ENCODE data around the gene NOG.

NOG gene

DNA sequence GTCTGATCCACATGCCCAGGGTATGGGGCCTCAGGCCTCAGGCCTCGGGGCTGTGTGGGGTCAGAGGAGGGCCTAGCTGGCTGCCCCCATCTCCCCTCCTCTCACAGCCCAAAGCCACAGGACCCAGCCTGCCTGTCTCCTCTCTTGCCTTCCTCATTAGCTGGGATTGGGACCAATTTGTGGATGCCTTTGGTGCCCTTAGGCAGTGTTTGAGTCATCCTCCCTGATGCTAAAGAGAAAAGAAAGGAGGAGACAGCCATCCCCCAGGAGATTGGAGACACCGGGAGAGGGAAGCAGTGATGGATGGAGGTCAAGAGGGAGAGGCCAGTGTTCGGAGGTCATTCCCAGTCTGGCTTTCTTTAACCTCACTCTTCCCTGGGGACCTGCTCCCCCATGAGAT, 23.3 kb upstream of the NOG start:
- no peak for TF ChIP-seq EZH2 (IDR thresholded peaks at IDR 0.05; ENCODE audit: borderline replicate concordance, low read depth, low read length, severe bottlenecking)
- TF ChIP-seq, protein P1, sequence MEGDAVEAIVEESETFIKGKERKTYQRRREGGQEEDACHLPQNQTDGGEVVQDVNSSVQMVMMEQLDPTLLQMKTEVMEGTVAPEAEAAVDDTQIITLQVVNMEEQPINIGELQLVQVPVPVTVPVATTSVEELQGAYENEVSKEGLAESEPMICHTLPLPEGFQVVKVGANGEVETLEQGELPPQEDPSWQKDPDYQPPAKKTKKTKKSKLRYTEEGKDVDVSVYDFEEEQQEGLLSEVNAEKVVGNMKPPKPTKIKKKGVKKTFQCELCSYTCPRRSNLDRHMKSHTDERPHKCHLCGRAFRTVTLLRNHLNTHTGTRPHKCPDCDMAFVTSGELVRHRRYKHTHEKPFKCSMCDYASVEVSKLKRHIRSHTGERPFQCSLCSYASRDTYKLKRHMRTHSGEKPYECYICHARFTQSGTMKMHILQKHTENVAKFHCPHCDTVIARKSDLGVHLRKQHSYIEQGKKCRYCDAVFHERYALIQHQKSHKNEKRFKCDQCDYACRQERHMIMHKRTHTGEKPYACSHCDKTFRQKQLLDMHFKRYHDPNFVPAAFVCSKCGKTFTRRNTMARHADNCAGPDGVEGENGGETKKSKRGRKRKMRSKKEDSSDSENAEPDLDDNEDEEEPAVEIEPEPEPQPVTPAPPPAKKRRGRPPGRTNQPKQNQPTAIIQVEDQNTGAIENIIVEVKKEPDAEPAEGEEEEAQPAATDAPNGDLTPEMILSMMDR (IDR thresholded peaks at IDR 0.05; ENCODE audit: borderline replicate concordance, extremely low read depth, low read length, poor library complexity, severe bottlenecking): no peak
- Histone ChIP-seq H3K4me3 (ENCODE audit: low read depth in 1 of 2, low read length in 2 of 2) (no peak overlapping the region), H2AFZ (ENCODE audit: low read depth, low read length) (no peak overlapping the region), H3K4me2 (ENCODE audit: insufficient read depth, low read length) (no peak overlapping the region), H3K27ac (ENCODE audit: low read length) (no peak overlapping the region), H3K9me3 (ENCODE audit: insufficient read depth, low read length, severe bottlenecking) (no peaks in the 10 kb centered on the region), H3K4me1 (ENCODE audit: insufficient read depth, low read length) (no peaks in the 10 kb centered on the region), H3K36me3 (ENCODE audit: insufficient read depth, low read length) (no peaks in the 10 kb centered on the region), H3K9ac (ENCODE audit: low read depth, low read length) (no peak overlapping the region), H3K79me2 (ENCODE audit: insufficient read depth, low read length) (no peaks in the 10 kb centered on the region), H3K27me3 (ENCODE audit: insufficient read depth, low read length, poor library complexity) (no peaks in the 10 kb centered on the region), H4K20me1 (ENCODE audit: insufficient read depth, low read length) (no peaks in the 10 kb centered on the region)
- DNase-seq (no peak), ATAC-seq (ENCODE audit: insufficient read depth, low read depth) (no peak)

DNA sequence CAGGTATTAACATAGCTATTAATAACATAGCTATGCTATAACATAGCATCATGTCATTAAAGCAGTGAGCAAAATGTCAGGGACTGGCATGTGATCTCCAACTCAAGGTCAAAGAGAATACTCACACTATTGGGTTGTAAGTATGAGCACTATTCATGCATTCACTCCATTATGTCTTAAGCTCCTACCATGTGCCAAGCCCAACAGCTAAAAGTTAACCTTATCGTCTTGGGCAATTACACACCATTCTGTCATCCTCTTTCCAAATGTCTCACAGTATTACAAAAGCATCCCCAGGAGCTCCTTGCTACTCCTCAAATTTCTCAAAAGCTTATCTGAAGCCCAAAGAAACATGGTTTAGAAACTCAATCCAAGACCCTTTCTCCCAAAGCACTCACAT, 22.0 kb upstream of the NOG start:
- H3K9me3 ChIP-seq (ENCODE audit: insufficient read depth, low read length, severe bottlenecking): no peaks in the 10 kb centered on the region
- TF ChIP-seq, protein P1 (IDR thresholded peaks at IDR 0.05; ENCODE audit: borderline replicate concordance, extremely low read depth, low read length, poor library complexity, severe bottlenecking): no peak
- no peak for TF ChIP-seq EZH2 (IDR thresholded peaks at IDR 0.05; ENCODE audit: borderline replicate concordance, low read depth, low read length, severe bottlenecking)
- no peak for ATAC-seq (ENCODE audit: insufficient read depth, low read depth)
- no peak overlapping the region for H3K4me2 ChIP-seq (ENCODE audit: insufficient read depth, low read length)
- H3K79me2 ChIP-seq (ENCODE audit: insufficient read depth, low read length): no peaks in the 10 kb centered on the region
- no peaks in the 10 kb centered on the region for H3K36me3 ChIP-seq (ENCODE audit: insufficient read depth, low read length)
- no peak overlapping the region for H3K27ac ChIP-seq (ENCODE audit: low read length)
- no peak overlapping the region for H2AFZ ChIP-seq (ENCODE audit: low read depth, low read length)
- no peaks in the 10 kb centered on the region for H3K27me3 ChIP-seq (ENCODE audit: insufficient read depth, low read length, poor library complexity)
- H4K20me1 ChIP-seq (ENCODE audit: insufficient read depth, low read length): no peaks in the 10 kb centered on the region
- no peak for DNase-seq
- no peak overlapping the region for H3K4me3 ChIP-seq (ENCODE audit: low read depth in 1 of 2, low read length in 2 of 2)
- no peak overlapping the region for H3K9ac ChIP-seq (ENCODE audit: low read depth, low read length)
- H3K4me1 ChIP-seq (ENCODE audit: insufficient read depth, low read length): no peaks in the 10 kb centered on the region

DNA sequence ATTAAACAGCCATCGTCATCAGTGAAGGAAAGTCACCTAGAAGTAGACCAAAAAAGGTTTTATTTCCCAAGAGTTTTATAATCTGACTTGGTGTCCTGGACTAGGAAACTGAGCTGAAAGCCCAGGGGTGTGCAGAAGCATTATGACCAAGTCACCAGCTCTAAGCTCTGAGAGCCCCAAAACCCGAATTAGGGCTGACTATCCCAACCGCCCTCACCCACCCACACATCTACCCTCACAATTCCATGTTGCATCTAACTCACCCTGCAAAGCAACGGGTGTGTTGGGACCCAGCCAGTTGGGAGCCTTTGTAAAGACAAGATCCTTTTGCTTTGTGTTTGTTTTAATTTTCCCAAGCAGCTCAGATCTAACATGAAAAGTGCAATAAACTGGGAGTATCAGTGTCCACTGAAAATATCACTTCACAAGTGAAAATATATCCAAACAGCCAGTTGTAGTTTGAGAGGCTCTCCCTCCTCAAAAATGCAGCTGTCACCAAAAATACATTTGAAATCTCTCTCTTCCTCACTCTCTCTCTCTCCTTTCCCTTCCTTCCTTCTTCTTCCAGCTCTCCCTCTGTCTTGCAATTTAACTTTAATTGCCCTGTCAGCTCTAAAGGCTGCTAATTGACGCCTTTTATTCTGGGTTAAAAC, 16.2 kb upstream of the NOG start:
- Histone ChIP-seq H3K9ac (ENCODE audit: low read depth, low read length) (no peak overlapping the region), H2AFZ (ENCODE audit: low read depth, low read length) (no peak overlapping the region), H3K9me3 (ENCODE audit: insufficient read depth, low read length, severe bottlenecking) (no peaks in the 10 kb centered on the region), H3K4me3 (ENCODE audit: low read depth in 1 of 2, low read length in 2 of 2) (no peak overlapping the region), H3K4me2 (ENCODE audit: insufficient read depth, low read length) (no peak overlapping the region), H3K36me3 (ENCODE audit: insufficient read depth, low read length) (no peaks in the 10 kb centered on the region), H3K27me3 (ENCODE audit: insufficient read depth, low read length, poor library complexity) (no peaks in the 10 kb centered on the region), H4K20me1 (ENCODE audit: insufficient read depth, low read length) (no peaks in the 10 kb centered on the region), H3K4me1 (ENCODE audit: insufficient read depth, low read length) (no peaks in the 10 kb centered on the region), H3K79me2 (ENCODE audit: insufficient read depth, low read length) (no peaks in the 10 kb centered on the region), H3K27ac (ENCODE audit: low read length) (no peak overlapping the region)
- DNase-seq (no peak), ATAC-seq (ENCODE audit: insufficient read depth, low read depth) (no peak)
- TF ChIP-seq, protein P1 (IDR thresholded peaks at IDR 0.05; ENCODE audit: borderline replicate concordance, extremely low read depth, low read length, poor library complexity, severe bottlenecking): no peak
- no peak for TF ChIP-seq EZH2 (IDR thresholded peaks at IDR 0.05; ENCODE audit: borderline replicate concordance, low read depth, low read length, severe bottlenecking)
